Right atrium auricular region (tissue), 2 donors: ENCODE measurements around the gene MBTPS1. TPM values are rescaled to one million over a fixed set of nuclear protein-coding genes. Genes with fewer than 3 reads are reported as not detected.

Experiments used
- DNase-seq: peaks from one replicate; pipeline ENCODE4 v3.0.0-alpha.2; 2019; ENCODE audit warnings: low spot score
- H3K27ac ChIP-seq, 2 donors: fragments of 200-600 bp; sonication (generic); 1 replicate in 1 of 2; 2 replicates in 1 of 2; pipeline ENCODE4 v1.5.1; 2016 to 2019
- H3K27me3 ChIP-seq, 2 donors: fragments of 200-600 bp; sonication (generic); one replicate each; pipeline versions ENCODE4 v1.5.1 to v1.6.0; 2017 to 2019
- H3K36me3 ChIP-seq: fragments of 200-600 bp; sonication (generic); one replicate; pipeline ENCODE4 v1.5.1; 2016
- H3K4me1 ChIP-seq, 2 donors: fragments of 200-600 bp; sonication (generic); one replicate each; pipeline versions ENCODE4 v1.5.1 to v1.6.0; 2017 to 2019
- H3K4me3 ChIP-seq, 2 donors: fragments of 200-600 bp; sonication (generic); 1 replicate in 1 of 2; 2 replicates in 1 of 2; pipeline ENCODE4 v1.5.1; 2017 to 2019; ENCODE audit warnings: mild to moderate bottlenecking in 1 of 2, moderate library complexity in 1 of 2
- H3K9me3 ChIP-seq, 2 donors: fragments of 200-600 bp; sonication (generic); one replicate each; pipeline ENCODE4 v1.5.1; 2019
- CTCF ChIP-seq, 2 donors: fragments of 200-600 bp; sonication (generic); IDR thresholded peaks; one replicate each; pipeline ENCODE4 v1.5.1; 2019; ENCODE audit warnings: antibody characterized with exemption in 2 of 2
- total RNA-seq, 2 donors: library from RNA; depleted of rRNA; stranded (reverse); fragments of >200 nt; gene quantifications; one replicate each; pipeline ENCODE4 v1.1.0, GENCODE V29; 2016

The MBTPS1 gene
- total RNA-seq, 2 donors from 2014 or later, result 75.3 to 77.5 TPM

DNA sequence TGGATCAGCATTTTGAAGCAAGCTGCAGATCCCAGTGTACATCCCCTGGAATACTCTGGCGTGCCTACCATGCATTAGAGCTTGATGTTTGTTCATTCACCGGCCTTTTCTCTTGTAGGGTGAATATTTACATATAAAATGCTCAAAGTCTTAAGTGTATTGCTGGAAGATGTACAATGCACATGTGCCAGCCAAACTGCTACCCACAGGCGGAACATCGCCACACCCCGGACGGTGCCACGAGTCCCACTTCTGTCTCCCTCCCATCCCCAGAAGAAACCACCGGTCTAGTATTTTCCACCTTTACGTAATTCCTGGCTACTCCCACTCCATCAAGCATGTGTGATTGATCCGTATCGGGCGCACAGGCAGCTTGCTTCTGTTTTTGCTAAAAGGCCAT, 78.3 kb downstream of the MBTPS1 start:
- H3K36me3 ChIP-seq, result no peaks in the 10 kb centered on the region
- DNase-seq, result no peak
- no peak for TF ChIP-seq CTCF (IDR thresholded peaks at IDR 0.05)

DNA sequence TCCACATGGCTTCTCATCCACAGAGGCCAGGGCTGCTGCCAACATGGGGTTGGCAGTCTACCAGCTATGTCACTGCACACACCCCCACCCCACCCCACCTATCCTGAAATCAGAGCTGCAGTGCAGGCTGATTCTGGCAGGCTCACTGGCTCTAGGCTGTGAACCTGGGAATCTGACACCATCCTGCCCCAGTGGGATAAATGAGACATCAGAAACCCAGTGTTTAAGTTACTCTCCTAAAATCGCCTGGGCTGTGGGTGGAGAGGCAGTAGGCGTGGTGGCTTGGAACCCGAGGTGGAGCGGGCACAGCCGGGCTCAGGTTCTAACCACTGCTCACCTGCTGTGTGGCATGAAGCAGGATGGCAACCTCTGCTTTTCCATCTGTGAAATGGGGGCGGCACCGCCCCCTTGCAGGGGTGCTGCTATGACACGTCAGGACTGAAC, 79.7 kb downstream of the MBTPS1 start:
- H3K27me3 ChIP-seq, result no peaks in the 10 kb centered on the region
- no peak for DNase-seq
- no peak overlapping the region for H3K4me3 ChIP-seq
- H3K9me3 ChIP-seq, result peaks cover 0 to 11% of the 10 kb centered on the region in 2 donors
- no peaks in the 10 kb centered on the region for H3K36me3 ChIP-seq
- no peak for TF ChIP-seq CTCF (IDR thresholded peaks at IDR 0.05)
- H3K27ac ChIP-seq, result no peak overlapping the region
- H3K4me1 ChIP-seq, result no peaks in the 10 kb centered on the region

More for the DNA sequence above, 78.3 kb downstream of the MBTPS1 start:
- Histone ChIP-seq H3K9me3 (peaks cover 0 to 11% of the 10 kb centered on the region in 2 donors), H3K4me1 (peaks cover 0 to 3% of the 10 kb centered on the region in 2 donors), H3K27me3 (no peaks in the 10 kb centered on the region), H3K27ac (no peak overlapping the region), H3K4me3 (no peak overlapping the region)

DNA sequence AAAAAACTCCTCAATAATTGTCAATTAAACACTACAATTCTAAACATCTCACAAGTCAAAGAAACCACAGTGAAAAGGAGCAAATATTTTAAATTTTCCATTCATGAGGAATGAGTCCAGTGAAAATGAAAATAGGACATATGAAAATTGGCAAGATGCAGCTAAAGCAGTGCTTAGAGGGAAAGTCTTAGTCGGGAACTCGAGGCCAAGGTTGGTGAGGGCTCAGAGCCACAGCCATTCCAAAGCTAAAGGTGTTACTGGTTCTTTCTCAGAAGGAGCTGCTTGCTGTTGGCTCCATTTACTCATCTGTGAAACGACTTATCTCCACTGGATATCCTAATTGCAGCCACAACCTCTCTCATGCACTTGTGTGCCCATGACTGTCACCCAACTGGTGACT, 80.6 kb downstream of the MBTPS1 start:
- no peak for TF ChIP-seq CTCF (IDR thresholded peaks at IDR 0.05)
- peaks cover 0 to 11% of the 10 kb centered on the region in 2 donors for H3K9me3 ChIP-seq
- no peaks in the 10 kb centered on the region for H3K36me3 ChIP-seq
- H3K27ac ChIP-seq, result no peak overlapping the region
- no peak overlapping the region for H3K4me3 ChIP-seq
- H3K27me3 ChIP-seq, result no peaks in the 10 kb centered on the region
- no peak for DNase-seq
- H3K4me1 ChIP-seq, result no peaks in the 10 kb centered on the region

- H3K36me3 ChIP-seq, result no peaks in the 10 kb centered on the region
- no peak overlapping the region for H3K4me3 ChIP-seq
- DNase-seq, result no peak
- TF ChIP-seq CTCF (IDR thresholded peaks at IDR 0.05), result no peak
- peaks cover 0 to 11% of the 10 kb centered on the region in 2 donors for H3K9me3 ChIP-seq
- H3K27ac ChIP-seq, result no peak overlapping the region
- H3K27me3 ChIP-seq, result no peaks in the 10 kb centered on the region
- H3K4me1 ChIP-seq, result no peaks in the 10 kb centered on the region
Measured at GRCh38 chr16:84034516-84034915, 82.2 kb downstream of the MBTPS1 start.

DNA sequence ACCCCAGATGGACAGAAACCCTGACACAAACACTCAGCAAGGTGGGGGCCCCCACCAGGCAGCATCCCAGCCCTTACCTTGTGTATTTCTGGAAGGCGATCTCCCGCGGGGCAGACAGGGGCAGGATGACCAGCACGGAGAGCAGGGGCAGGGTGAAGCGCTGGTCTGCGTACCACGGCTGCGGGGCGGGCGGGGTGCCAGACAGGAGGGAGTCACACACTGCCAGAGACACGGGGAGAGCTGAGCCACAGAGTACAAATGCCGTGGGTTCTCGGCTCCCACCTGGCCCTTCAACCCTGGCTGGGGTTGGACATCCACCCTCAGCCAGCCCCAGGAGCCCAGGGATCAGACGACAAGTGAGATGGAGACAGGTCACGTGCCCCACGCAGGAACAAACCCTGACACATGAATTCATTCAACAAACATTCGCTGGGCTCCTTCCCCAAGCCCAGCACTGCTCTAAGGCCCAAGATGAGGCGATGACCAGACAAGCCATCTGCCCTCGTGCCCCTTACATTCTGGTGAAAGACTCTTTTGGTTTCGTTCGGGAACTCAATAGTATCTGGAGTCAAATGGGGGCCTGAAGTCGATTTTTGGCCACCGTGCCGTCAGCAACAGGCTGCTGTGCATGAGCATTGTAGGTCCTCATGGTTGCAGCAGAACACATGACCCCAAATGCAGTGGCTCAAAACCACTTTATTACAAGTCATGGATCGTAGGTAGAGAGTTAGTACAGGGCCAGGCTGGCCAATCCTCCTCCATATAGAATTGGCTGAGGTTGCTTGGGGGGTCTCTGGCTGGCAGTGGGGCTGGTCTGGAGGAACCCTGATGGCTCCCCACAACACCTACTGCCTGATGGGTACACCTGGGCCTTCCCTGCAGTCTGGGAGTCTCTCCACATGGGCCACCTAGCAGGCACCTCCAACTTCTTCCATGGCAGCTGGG, 83.2 kb downstream of the MBTPS1 start:
- DNase-seq, result no peak
- Histone ChIP-seq H3K4me1 (no peaks in the 10 kb centered on the region), H3K27ac (no peak overlapping the region), H3K9me3 (peaks cover 0 to 11% of the 10 kb centered on the region in 2 donors), H3K27me3 (no peaks in the 10 kb centered on the region), H3K4me3 (no peak overlapping the region), H3K36me3 (no peaks in the 10 kb centered on the region)
- TF ChIP-seq CTCF (IDR thresholded peaks at IDR 0.05), result no peak
